RPMI7951 (cell line): ENCODE results near the gene UGCG. TPM values are rescaled to one million over a fixed set of nuclear protein-coding genes. Genes with fewer than 3 reads are reported as not detected.
"Not testable (repeated sequence)": the region's sequence is repeated elsewhere in the genome, so short reads cannot be mapped to it uniquely, and the experiment has no call there.

ENCODE experiments used
- DNase-seq: peaks from one replicate; pipeline ENCODE4 v3.0.0-alpha.2; 2012; ENCODE audit warnings: low read depth
- total RNA-seq: library from RNA; depleted of rRNA; stranded (reverse); fragments of >200 nt; shearing (Covaris generic); gene quantifications from 2 replicates; pipeline ENCODE4 v1.2.3, GENCODE V29; 2014; rRNA removed

Gene UGCG
- 21.7 and 27.8 TPM in 2 replicates for total RNA-seq

- peak; percentile 87 for DNase-seq
Observed at GRCh38 chr9:111895996-111896941, at the start of gene UGCG. UGCG (plus strand) TSS chr9:111896814; CDS start chr9:111897216, 402 bp downstream.

GRCh38 chr9:111851553-111851952, 45.1 kb upstream of the UGCG start:
- peak; percentile 51 for DNase-seq

GRCh38 chr9:111852291-111852690, 44.3 kb upstream of the UGCG start:
- no peak for DNase-seq

GRCh38 chr9:111853450-111853827, 43.2 kb upstream of the UGCG start:
- no peak for DNase-seq

- DNase-seq = no peak
Observed at GRCh38 chr9:111854799-111855198, 41.8 kb upstream of the UGCG start.

GRCh38 chr9:111857555-111858211, 38.9 kb upstream of the UGCG start:
- no peak for DNase-seq

GRCh38 chr9:111860443-111860842, 36.2 kb upstream of the UGCG start:
- DNase-seq = no peak

- no peak for DNase-seq
Observed at GRCh38 chr9:111863636-111864035, 33.0 kb upstream of the UGCG start.

- DNase-seq = peak; percentile 76
Observed at GRCh38 chr9:111866976-111867375, 29.6 kb upstream of the UGCG start.

GRCh38 chr9:111868475-111868874, 28.1 kb upstream of the UGCG start:
- DNase-seq = no peak

- no peak for DNase-seq
Observed at GRCh38 chr9:111870774-111871498, 25.7 kb upstream of the UGCG start.

- DNase-seq = no peak
Observed at GRCh38 chr9:111871499-111871855, 25.1 kb upstream of the UGCG start.

- DNase-seq = no peak
Observed at GRCh38 chr9:111872886-111873285, 23.7 kb upstream of the UGCG start.

GRCh38 chr9:111873901-111874300, 22.7 kb upstream of the UGCG start:
- peak; percentile 32 for DNase-seq

- DNase-seq = no peak
Observed at GRCh38 chr9:111874500-111874899, 22.1 kb upstream of the UGCG start.

- not testable (repeated sequence) for DNase-seq
Observed at GRCh38 chr9:111875291-111875690, 21.3 kb upstream of the UGCG start.

GRCh38 chr9:111875691-111876090, 20.9 kb upstream of the UGCG start:
- not testable (repeated sequence) for DNase-seq

GRCh38 chr9:111876179-111876578, 20.4 kb upstream of the UGCG start:
- DNase-seq = no peak

GRCh38 chr9:111877420-111877819, 19.2 kb upstream of the UGCG start:
- no peak for DNase-seq

- no peak for DNase-seq
Observed at GRCh38 chr9:111878946-111879345, 17.7 kb upstream of the UGCG start.

GRCh38 chr9:111886983-111887718, 9.5 kb upstream of the UGCG start:
- DNase-seq = no peak

GRCh38 chr9:111890334-111890733, 6.3 kb upstream of the UGCG start:
- DNase-seq = no peak
